GM12891 (cell line): ENCODE data around the gene ACBD4.

Source experiments
- PAX5 ChIP-seq: IDR thresholded peaks from 2 replicates; pipeline ENCODE4 v1.6.1; 2011; ENCODE audit warnings: low read length, moderate library complexity, mild to moderate bottlenecking; ENCODE audit not compliant: insufficient read depth, severe bottlenecking
- POLR2A ChIP-seq: IDR thresholded peaks from 2 replicates; pipeline ENCODE4 v1.6.1; 2011; ENCODE audit warnings: low read depth, low read length, control low read depth
- POLR2AphosphoS5 ChIP-seq: IDR thresholded peaks from 2 replicates; pipeline ENCODE4 v1.6.1; 2011; ENCODE audit warnings: low read depth, low read length, control low read depth
- SPI1 ChIP-seq: IDR thresholded peaks from 2 replicates; pipeline ENCODE4 v1.6.1; 2011; ENCODE audit warnings: low read depth, low read length, control low read depth
- TAF1 ChIP-seq: IDR thresholded peaks from 2 replicates; pipeline ENCODE4 v1.6.1; 2011; ENCODE audit warnings: low read depth, low read length, control low read depth

DNA sequence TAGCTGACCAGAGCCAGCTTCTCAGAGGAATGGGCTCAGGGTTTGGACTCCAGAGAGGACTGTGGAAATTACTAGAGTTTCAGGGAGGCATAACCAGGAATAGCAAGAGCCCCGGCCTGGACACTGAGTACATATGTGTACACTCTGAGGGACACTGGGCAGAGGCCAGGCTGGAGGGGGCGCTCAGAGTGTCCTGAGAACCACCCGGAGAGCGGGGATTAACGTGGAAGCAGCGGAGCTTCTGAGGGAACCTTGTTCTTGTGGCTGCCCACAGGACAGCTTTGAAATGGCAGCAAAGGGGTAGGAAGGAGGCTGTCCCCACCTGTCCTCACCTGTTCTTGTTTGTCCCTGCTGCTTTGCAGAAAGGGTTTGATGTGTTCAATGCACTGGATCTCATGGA lies 31.0 kb upstream of the ACBD4 start:
- no peak for TF ChIP-seq POLR2AphosphoS5
- TF ChIP-seq POLR2A = no peak
- no peak for TF ChIP-seq TAF1
- no peak for TF ChIP-seq PAX5
- no peak for TF ChIP-seq SPI1
